Naive thymus-derived CD8-positive, alpha-beta T cell (primary cell): ENCODE data around the gene ITGA5. TPM values are rescaled to one million over a fixed set of nuclear protein-coding genes. Genes with fewer than 3 reads are reported as not detected.

Experiments
- ATAC-seq, 2 donors: fragments of 150-1000 bp; cut with Tn5 transposase in 1 of 2; sonication (Bioruptor Pico), chemical (Tn5 transposase) in 1 of 2; 1 replicate in 1 of 2; 2 replicates in 1 of 2; pipeline ENCODE4 v1.10.0; 2021; ENCODE audit warnings: mild to moderate bottlenecking in 2 of 2, moderate library complexity in 2 of 2
- POLR2A ChIA-PET: fragments of 350-600 bp; sonication (Branson Sonifier 250); formaldehyde crosslinking; loops from one replicate; lab custom pipeline; 2021; ENCODE audit warnings: antibody characterized with exemption; lab: Charles Lee
- DNase-seq, 10 donors: peaks; one replicate each; pipeline versions ENCODE4 v3.0.0 to v3.0.0-alpha.2; 2020 to 2022
- H3K27ac Mint-ChIP-seq, 10 donors: one replicate each; pipeline ENCODE4 v1.8.0; 2020 to 2022; ENCODE audit warnings: mild to moderate bottlenecking in 10 of 10, mixed read lengths in 10 of 10, moderate library complexity in 4 of 10, inconsistent platforms in 1 of 10
- H3K27me3 Mint-ChIP-seq, 5 donors: one replicate each; pipeline ENCODE4 v1.8.0; 2021 to 2022; ENCODE audit warnings: mixed read lengths in 5 of 5
- H3K36me3 Mint-ChIP-seq, 3 donors: one replicate each; pipeline ENCODE4 v1.8.0; 2020 to 2022; ENCODE audit warnings: mixed read lengths in 3 of 3, mild to moderate bottlenecking in 2 of 3, inconsistent platforms in 1 of 3
- H3K4me1 Mint-ChIP-seq, 4 donors: one replicate each; pipeline ENCODE4 v1.8.0; 2021 to 2022; ENCODE audit warnings: mixed read lengths in 4 of 4
- H3K4me3 Mint-ChIP-seq, 10 donors: one replicate each; pipeline ENCODE4 v1.8.0; 2020 to 2022; ENCODE audit warnings: mild to moderate bottlenecking in 10 of 10, mixed read lengths in 10 of 10, moderate library complexity in 6 of 10, inconsistent platforms in 1 of 10
- H3K9me3 Mint-ChIP-seq, 9 donors: one replicate each; pipeline ENCODE4 v1.8.0; 2020 to 2022; ENCODE audit warnings: mixed read lengths in 9 of 9, mild to moderate bottlenecking in 3 of 9, inconsistent platforms in 1 of 9, moderate library complexity in 1 of 9
- polyA plus RNA-seq, 3 donors: library from polyadenylated mRNA; unstranded; fragments of 300-500 nt; fragmentation: Illumina TruSeq; gene quantifications; one replicate each; pipeline ENCODE4 v1.2.3, GENCODE V29; 2021
- total RNA-seq, 8 experiments: library from RNA in 2 of 8; stranded (reverse) in 2 of 8; gene quantifications; one replicate each; pipeline ENCODE4 v1.2.3 and lab custom pipeline; 2021 to 2026

The ITGA5 gene
- total and polyA plus RNA-seq, 5 experiments from 2014 or later, result 13.4 to 127 (median 44.5) TPM

DNA sequence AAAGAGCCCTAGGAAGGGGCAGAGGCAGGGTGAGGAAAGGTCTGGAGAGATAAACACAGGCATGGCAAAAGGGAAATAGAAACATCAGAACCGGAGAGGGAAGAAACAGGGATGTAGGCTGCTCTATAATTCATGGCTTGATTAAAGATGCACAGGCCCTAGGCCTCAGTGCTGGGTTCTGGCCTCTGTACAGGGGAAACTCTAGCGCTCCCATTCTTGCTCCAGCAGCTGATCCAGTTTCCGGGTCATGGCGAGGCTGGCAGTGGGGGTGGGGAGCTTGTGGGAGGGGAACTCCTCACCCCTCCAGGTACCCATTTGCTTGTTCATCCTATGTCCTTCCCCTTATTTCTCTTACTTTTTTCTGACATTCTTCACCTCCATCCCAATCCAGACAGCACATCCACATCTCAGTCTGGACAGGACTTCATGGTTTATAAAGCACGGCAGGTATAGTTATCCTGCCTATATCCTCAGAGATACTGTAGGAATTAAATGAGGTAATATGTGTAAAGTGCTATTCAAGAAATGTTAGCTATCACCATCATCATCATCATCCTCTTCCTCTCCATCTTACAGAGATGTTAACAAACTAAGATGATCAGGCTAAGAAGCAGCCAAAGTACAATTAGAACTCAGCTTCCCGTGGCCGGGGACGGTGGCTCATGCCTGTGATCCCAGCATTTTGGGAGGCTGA, 46.8 kb downstream of the ITGA5 start:
- Mint-ChIP-seq H3K36me3 (no peaks in the 10 kb centered on the region), H3K4me3 (no peak overlapping the region), H3K4me1 (peaks cover 14 to 33% (median 27%) of the 10 kb centered on the region in 4 donors), H3K27ac (peak overlapping the region in 8 of 10 donors; percentile 13 to 72 (median 38)), H3K27me3 (no peaks in the 10 kb centered on the region), H3K9me3 (no peaks in the 10 kb centered on the region)
- peak in 1 of 2 donors; percentile 3 for ATAC-seq
- POLR2A ChIA-PET, result no interaction called here
- DNase-seq, result no peak

DNA sequence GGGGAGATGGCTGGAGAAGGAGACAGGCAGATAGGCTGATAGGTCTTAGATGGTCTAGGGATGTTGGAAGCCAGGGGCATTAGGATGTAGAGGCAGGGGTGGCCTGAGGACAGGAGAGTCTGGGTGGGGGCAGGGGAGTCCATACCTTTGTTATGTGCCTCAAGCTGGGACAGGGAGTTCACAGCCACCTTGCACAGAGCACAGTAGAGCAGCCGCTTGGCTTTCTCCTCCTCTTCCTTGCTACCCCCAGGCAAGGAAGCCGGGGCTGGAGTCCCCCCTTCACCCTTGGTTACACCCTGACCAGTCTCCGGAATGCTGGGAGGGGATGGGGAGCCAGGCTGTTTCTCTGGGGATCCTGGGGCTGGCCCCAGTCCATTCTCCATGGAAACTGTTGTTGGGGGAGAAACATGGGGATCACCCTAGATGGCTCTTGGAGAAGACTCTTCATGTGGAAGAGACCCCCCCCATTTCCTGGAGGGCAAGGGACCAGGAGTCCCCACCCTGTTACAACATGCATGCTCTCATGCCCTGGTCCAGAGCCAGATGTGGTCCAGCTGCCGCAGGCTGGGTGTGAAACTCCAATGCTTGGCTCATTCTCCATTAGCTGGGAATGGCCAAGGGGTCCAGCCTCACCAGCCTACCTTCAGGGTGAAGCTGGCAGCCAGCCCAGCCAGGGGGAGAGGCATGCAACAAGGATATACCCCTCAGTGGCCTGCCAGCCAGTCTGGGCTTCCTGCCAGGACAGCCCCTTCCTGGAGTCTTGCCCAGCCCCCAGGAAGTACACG, 47.5 kb downstream of the ITGA5 start:
- DNase-seq, result no peak
- ATAC-seq, result peak in 1 of 2 donors; percentile 25
- no peak overlapping the region for H3K4me3 Mint-ChIP-seq
- no peaks in the 10 kb centered on the region for H3K27me3 Mint-ChIP-seq
- POLR2A ChIA-PET, result interaction anchor here (0.9 to 1.5 kb wide), 2 partner anchors 12 to 91 kb away, joined by 3 to 4 read pairs; partner anchors contain the start of genes CBX5 and HNRNPA1
- peak overlapping the region in 7 of 10 donors; percentile 17 to 72 (median 43) for H3K27ac Mint-ChIP-seq
- H3K36me3 Mint-ChIP-seq, result no peaks in the 10 kb centered on the region
- no peaks in the 10 kb centered on the region for H3K9me3 Mint-ChIP-seq
- peaks cover 14 to 33% (median 27%) of the 10 kb centered on the region in 4 donors for H3K4me1 Mint-ChIP-seq

DNA sequence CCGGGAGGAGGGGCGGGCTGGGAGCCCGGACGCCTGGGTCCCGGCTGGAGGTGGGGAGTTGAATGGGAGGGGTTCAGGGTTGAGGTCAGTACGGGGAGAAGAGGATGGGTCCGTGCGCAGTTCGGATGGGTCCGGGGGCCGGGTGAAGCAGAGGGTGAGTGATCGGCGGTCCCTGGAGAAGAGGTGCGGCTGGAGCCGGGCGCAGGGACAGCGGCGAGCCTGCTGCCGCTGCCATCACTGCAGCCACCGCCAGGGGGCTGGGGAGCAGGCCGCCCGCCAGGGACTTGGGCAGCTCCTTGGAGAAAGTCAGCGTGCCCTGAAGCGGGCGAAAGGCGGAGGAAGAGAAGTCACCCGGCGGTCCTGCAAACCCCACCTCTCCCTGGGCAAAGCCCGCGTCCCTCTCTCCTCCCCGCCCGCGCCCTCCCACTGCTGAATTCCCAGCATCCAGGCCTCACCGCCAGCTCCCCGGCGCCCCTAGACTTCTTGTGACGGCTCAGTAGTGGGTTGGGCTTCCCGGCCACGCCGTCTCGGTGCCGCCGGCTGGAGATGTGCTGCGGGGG, 48.8 kb downstream of the ITGA5 start:
- Mint-ChIP-seq H3K9me3 (no peaks in the 10 kb centered on the region), H3K4me1 (peaks cover 14 to 33% (median 27%) of the 10 kb centered on the region in 4 donors), H3K27ac (no peak overlapping the region), H3K4me3 (peak overlapping the region in 1 of 10 donors; percentile 12), H3K27me3 (no peaks in the 10 kb centered on the region), H3K36me3 (no peaks in the 10 kb centered on the region)
- ATAC-seq (no peak), DNase-seq (peak in 2 of 10 donors; percentile 13 to 60)
- POLR2A ChIA-PET, result interaction anchor here (0.9 to 1.5 kb wide), 2 partner anchors 11 to 90 kb away, joined by 3 to 4 read pairs; partner anchors contain the start of genes CBX5 and HNRNPA1

DNA sequence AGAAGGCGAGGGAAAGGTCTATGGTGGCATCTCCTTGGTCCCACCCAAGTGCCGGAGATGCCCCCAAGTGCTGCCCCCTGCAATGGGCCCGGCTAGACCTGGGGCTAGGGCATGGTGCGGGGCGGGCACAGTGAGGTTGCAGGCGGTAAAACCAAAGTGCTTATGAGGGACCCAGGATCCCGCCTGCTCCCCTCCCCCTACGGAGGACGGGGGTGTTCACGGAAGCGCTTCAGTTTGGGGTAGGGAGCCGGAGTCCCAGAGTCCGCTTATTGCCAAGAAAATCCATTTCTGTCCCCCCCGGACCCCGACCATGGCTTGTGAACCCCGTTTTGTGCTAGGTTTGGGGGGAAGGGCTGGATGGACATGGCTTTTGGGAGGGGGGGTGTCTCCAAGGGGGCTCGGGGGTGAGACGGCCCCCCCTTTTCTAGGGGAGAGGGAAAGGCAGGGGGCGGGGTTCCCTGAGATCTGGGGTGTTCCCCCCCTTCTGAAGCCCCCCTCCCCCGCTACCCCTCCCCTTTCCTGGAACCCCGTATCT, 49.4 kb downstream of the ITGA5 start:
- Mint-ChIP-seq H3K4me3 (peak overlapping the region in 6 of 10 donors; percentile 54 to 75 (median 60)), H3K4me1 (peaks cover 16 to 35% (median 30%) of the 10 kb centered on the region in 4 donors), H3K27me3 (no peaks in the 10 kb centered on the region), H3K9me3 (no peaks in the 10 kb centered on the region), H3K27ac (peak overlapping the region in 2 of 10 donors; percentile 40 to 65), H3K36me3 (no peaks in the 10 kb centered on the region)
- POLR2A ChIA-PET, result no interaction called here
- ATAC-seq (no peak), DNase-seq (peak in 1 of 10 donors; percentile 61)

DNA sequence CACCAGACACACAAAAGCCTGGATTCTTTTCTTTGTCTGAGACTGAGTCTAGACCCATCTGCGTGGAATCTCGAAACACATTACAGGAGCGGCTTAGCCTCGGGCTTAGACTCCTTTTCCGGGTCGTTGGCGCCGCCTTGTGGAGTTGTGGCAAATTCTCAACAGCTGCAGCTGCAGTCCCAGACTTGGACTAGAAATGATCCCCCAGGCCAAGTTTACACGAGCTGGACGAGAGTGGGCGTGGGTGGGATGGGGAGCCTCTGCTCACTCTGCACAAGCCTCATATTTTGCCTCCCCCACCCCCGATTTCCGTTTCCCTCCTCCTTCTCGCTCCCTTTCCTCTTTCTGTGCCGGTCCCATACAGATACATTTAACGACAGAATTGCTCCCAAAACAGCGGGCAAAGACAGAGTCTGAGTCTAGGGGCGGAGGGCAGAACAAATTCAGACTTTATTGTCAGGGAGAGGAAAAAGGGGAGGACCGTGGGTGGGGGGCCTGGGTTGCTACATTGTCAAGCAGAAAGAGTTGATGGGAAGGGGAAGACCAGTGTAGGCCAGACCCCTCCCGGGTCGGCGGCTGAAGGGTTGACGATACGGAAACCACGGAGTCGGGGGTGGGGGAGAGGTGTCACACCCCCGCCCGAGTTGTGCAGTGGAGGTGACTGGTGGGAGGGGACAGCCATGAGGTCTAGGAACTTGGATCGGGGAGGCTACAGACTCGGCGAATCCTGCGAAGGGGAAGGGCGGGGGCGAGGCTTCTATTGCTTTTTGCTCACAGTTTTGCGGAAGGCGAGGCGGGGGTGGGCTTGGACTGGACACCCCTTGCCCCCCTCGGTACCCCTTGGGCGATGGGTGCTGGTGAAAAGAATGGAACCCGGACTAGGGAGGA, 50.1 kb downstream of the ITGA5 start:
- no peaks in the 10 kb centered on the region for H3K36me3 Mint-ChIP-seq
- DNase-seq (peak; percentile 76 to 92 (median 84)), ATAC-seq (peak; percentile 94 to 98)
- H3K27ac Mint-ChIP-seq, result peak overlapping the region in 9 of 10 donors; percentile 34 to 81 (median 48)
- H3K27me3 Mint-ChIP-seq, result no peaks in the 10 kb centered on the region
- peaks cover 22 to 42% (median 37%) of the 10 kb centered on the region in 4 donors for H3K4me1 Mint-ChIP-seq
- no peaks in the 10 kb centered on the region for H3K9me3 Mint-ChIP-seq
- peak overlapping the region; percentile 54 to 75 (median 60) for H3K4me3 Mint-ChIP-seq
- POLR2A ChIA-PET, result interaction anchor here (0.7 to 1.7 kb wide), 8 partner anchors 10 to 117 kb away, joined by 3 to 12 read pairs (median 4); partner anchors contain the start of genes CBX5, COPZ1 and HNRNPA1

DNA sequence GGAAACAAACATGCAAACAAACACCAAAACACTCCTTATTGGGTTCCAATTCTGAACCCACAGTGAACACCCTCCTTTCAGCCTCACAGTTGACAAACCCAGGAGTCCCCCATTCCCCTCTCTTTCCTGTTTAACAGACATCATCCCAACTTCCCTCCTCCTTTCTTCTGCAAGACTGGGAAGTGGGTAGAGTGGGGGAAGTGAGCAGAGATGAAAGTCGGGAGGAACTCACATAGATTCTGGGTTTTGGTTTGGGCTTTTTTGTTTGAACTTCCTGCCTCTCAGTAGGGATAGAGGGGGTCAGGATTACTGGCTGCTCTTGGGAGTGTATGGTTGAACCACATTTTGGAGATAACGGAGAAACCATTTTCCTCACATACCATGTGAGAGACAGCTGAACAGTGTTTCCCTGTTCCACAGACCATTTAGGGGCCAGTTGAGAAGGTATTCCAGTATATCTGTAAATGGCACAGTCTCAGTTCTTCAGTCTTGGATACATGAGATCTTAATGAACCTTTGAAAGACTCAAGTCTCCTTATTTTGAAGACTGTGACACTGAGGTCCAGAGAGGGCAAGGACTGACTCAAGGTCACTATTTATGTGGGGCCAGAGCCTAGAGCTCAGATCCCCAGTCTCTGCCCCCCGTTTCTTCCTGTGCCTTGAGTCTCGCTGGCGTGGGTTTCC, 50.9 kb downstream of the ITGA5 start:
- POLR2A ChIA-PET, result interaction anchor here (0.5 to 1.7 kb wide), 8 partner anchors 9 to 149 kb away, joined by 3 to 12 read pairs (median 4); partner anchors contain the start of genes CBX5 and HNRNPA1
- Mint-ChIP-seq H3K27ac (peak overlapping the region in 9 of 10 donors; percentile 14 to 81 (median 41)), H3K27me3 (no peaks in the 10 kb centered on the region), H3K9me3 (no peaks in the 10 kb centered on the region), H3K36me3 (no peaks in the 10 kb centered on the region), H3K4me1 (peaks cover 28 to 50% (median 44%) of the 10 kb centered on the region in 4 donors), H3K4me3 (peak overlapping the region; percentile 35 to 75 (median 60))
- ATAC-seq (peak; percentile 13 to 31), DNase-seq (no peak)

DNA sequence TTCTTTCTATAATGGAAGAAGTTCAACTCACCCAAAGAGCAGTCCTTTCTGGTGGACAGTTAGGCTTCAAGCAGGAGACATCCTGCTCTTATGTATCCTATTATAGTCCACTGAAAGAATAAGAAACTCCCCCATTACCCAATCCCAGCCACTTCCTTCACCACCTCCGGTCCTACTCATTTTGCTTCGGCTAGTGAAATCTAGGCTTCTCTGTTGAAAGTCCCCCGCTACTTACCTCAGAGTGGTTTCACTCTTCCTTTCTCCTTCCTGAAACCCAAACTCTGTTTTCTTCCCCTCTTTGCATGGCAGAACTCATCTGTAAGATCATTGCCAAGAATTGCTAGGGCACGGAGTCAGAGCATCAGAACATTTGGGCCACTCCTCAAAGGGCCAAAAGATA, 54.7 kb downstream of the ITGA5 start, which contains the start of gene GPR84:
GPR84 (minus strand) TSS at position 74 of the 400 bp plus-strand sequence. CDS start 635 bp downstream, outside the sequence.
- Mint-ChIP-seq H3K4me3 (peak within 1 kb of the TSS in 6 of 10 donors; percentile 4 to 54 (median 44)), H3K27me3 (no peaks in the 10 kb centered on the region), H3K9me3 (no peaks in the 10 kb centered on the region), H3K27ac (peak within 1 kb of the TSS; percentile 3 to 86 (median 58)), H3K36me3 (no peaks in the 10 kb centered on the region), H3K4me1 (peaks cover 25 to 39% (median 36%) of the 10 kb centered on the region in 4 donors)
- ATAC-seq (peak in 1 of 2 donors; percentile 37), DNase-seq (peak in 2 of 10 donors; percentile 11 to 25)
- POLR2A ChIA-PET, result no interaction called here

DNA sequence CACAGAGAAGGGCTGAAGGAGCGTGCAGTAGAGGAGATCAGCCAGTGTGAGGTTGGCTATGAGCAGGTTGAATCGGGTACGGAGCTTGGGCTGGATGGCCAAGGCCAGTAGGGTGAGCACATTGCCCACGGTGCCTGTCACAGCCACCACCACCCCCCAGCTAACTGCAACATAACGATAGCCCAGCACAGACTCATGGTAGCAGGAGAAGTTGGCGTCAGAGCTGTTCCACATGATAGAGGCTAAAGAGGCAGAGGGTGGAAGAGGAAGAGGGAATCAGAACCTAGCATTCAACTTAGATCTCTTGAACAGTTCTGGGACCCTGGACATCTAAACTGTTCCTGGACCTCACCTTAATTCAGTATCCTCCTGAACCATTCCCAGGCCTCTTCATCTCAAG, 55.4 kb downstream of the ITGA5 start:
- DNase-seq, result no peak
- peak overlapping the region in 5 of 10 donors; percentile 3 to 77 (median 55) for H3K27ac Mint-ChIP-seq
- H3K9me3 Mint-ChIP-seq, result no peaks in the 10 kb centered on the region
- H3K4me1 Mint-ChIP-seq, result peaks cover 21 to 32% (median 29%) of the 10 kb centered on the region in 4 donors
- H3K27me3 Mint-ChIP-seq, result no peaks in the 10 kb centered on the region
- POLR2A ChIA-PET, result interaction anchor here (1.0 to 1.8 kb wide), 3 partner anchors 17 to 83 kb away, joined by 3 to 8 read pairs (median 3); partner anchors contain the start of genes CBX5 and HNRNPA1
- ATAC-seq, result no peak
- H3K4me3 Mint-ChIP-seq, result peak overlapping the region in 1 of 10 donors; percentile 42
- H3K36me3 Mint-ChIP-seq, result no peaks in the 10 kb centered on the region

DNA sequence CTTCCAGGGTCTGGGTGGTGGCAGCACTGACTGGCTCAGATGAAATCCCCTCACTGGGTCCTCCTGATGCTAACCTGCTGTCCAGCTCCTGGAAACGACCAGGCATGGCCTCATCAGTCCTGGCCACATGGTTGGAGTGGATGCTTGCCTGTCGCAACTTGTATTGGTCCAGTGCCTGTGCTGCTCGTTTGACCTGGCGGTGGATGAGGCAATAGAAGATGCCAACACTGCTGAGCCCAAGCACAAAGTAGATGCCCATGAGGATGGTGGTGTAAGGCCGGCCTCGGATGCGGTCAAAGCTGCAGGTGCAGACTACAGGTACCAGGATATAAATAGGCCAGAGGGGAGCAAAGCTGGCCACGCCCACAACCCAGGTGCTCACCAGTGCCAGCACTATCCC, 56.0 kb downstream of the ITGA5 start:
- POLR2A ChIA-PET, result interaction anchor here (0.6 to 1.8 kb wide), 4 partner anchors 16 to 82 kb away, joined by 3 to 8 read pairs (median 4); partner anchors contain the start of genes CBX5 and HNRNPA1
- DNase-seq (no peak), ATAC-seq (no peak)
- H3K27ac Mint-ChIP-seq, result peak overlapping the region in 2 of 10 donors; percentile 15 to 56
- no peaks in the 10 kb centered on the region for H3K36me3 Mint-ChIP-seq
- H3K9me3 Mint-ChIP-seq, result no peaks in the 10 kb centered on the region
- peak overlapping the region in 1 of 10 donors; percentile 21 for H3K4me3 Mint-ChIP-seq
- H3K4me1 Mint-ChIP-seq, result peaks cover 20 to 26% (median 23%) of the 10 kb centered on the region in 4 donors
- H3K27me3 Mint-ChIP-seq, result no peaks in the 10 kb centered on the region

DNA sequence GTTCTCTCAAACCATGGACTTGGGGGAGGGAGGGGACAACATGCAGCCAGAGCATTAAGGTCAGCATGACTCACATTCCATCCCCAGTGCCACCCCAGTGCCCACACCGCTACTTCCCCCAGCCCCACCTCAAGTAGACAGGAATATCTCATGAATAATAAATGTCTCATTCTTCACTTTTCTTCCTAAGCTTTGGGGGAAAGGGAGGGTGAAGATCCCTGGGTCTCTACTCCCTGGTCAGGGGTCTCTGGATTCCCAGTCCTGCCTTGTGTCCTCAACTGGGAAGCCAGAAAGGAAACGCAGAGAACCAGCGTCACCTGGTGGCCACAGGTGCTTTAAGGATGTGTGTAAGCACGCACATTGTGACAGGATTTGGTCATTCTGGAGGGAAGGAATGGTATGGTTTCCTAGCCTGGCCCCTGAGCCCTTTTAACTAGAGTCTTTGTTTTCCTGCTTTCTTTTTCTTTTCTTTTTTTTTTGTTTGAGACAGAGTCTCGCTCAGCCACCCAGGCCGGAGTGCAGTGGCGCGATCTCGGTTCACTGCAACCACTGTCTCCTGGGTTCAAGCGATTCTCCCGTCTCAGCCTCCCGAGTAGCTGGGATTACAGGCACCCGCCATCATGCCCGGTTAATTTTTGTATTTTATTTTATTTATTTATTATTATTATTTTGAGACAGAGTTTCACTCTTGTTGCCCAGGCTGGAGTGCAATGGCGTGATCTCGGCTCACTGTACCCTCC, 58.2 kb downstream of the ITGA5 start:
- H3K4me1 Mint-ChIP-seq, result peaks cover 18 to 26% (median 21%) of the 10 kb centered on the region in 4 donors
- H3K27ac Mint-ChIP-seq, result peak overlapping the region in 8 of 10 donors; percentile 22 to 82 (median 50)
- peak overlapping the region in 9 of 10 donors; percentile 4 to 76 (median 39) for H3K4me3 Mint-ChIP-seq
- ATAC-seq (no peak), DNase-seq (peak in 8 of 10 donors; percentile 24 to 74 (median 42))
- H3K27me3 Mint-ChIP-seq, result no peaks in the 10 kb centered on the region
- POLR2A ChIA-PET, result interaction anchor here (0.6 to 3.8 kb wide), 5 partner anchors 8 to 108 kb away, joined by 3 to 37 read pairs (median 3); partner anchors contain the start of genes CBX5 and HNRNPA1
- H3K9me3 Mint-ChIP-seq, result no peaks in the 10 kb centered on the region
- no peaks in the 10 kb centered on the region for H3K36me3 Mint-ChIP-seq
